DMS 273 (cell line): ENCODE data around the gene SENP7.
"Not testable (repeated sequence)": the region's sequence is repeated elsewhere in the genome, so short reads cannot be mapped to it uniquely, and the experiment has no call there.

Source experiments
- DNase-seq: peaks from one replicate; lab custom pipeline; 2025; ENCODE audit not compliant: unreplicated experiment; lab: John Stamatoyannopoulos, UW

SENP7 gene

GRCh38 chr3:101512646-101513418 is at the start of gene SENP7:
TSS of gene SENP7 (minus strand) at chr3:101513212. CDS start at chr3:101513130, 82 bp downstream.
- DNase-seq: peak; percentile 92

GRCh38 chr3:101561630-101562328 is 48.8 kb upstream of the SENP7 start, which contains the start of gene TRMT10C:
TSS of gene TRMT10C (plus strand) at chr3:101561868. CDS start at chr3:101564782, 2,914 bp downstream.
- DNase-seq: peak; percentile 99

- no peak for DNase-seq
Observed at GRCh38 chr3:101556064-101556463, 43.1 kb upstream of the SENP7 start.

- DNase-seq: not testable (repeated sequence)
Observed at GRCh38 chr3:101553381-101553780, 40.4 kb upstream of the SENP7 start.

- DNase-seq: not testable (repeated sequence)
Observed at GRCh38 chr3:101551359-101552081, 38.5 kb upstream of the SENP7 start.

- DNase-seq: no peak
Observed at GRCh38 chr3:101549473-101549872, 36.5 kb upstream of the SENP7 start.

- DNase-seq: no peak
Observed at GRCh38 chr3:101548527-101549105, 35.6 kb upstream of the SENP7 start.

GRCh38 chr3:101544161-101544850 is 31.3 kb upstream of the SENP7 start:
- DNase-seq: no peak

- no peak for DNase-seq
Observed at GRCh38 chr3:101542957-101543356, 29.9 kb upstream of the SENP7 start.

GRCh38 chr3:101536955-101537354 is 23.9 kb upstream of the SENP7 start:
- DNase-seq: not testable (repeated sequence)

- peak; percentile 19 for DNase-seq
Observed at GRCh38 chr3:101536266-101536665, 23.3 kb upstream of the SENP7 start.

- no peak for DNase-seq
Observed at GRCh38 chr3:101535221-101535620, 22.2 kb upstream of the SENP7 start.

- DNase-seq: no peak
Observed at GRCh38 chr3:101533603-101533968, 20.6 kb upstream of the SENP7 start.

GRCh38 chr3:101532783-101533602 is 20.0 kb upstream of the SENP7 start:
- DNase-seq: no peak

- DNase-seq: no peak
Observed at GRCh38 chr3:101531473-101532086, 18.6 kb upstream of the SENP7 start.

- no peak for DNase-seq
Observed at GRCh38 chr3:101530686-101531047, 17.7 kb upstream of the SENP7 start.

GRCh38 chr3:101529816-101530685 is 17.0 kb upstream of the SENP7 start:
- DNase-seq: no peak

- DNase-seq: no peak
Observed at GRCh38 chr3:101527906-101528305, 14.9 kb upstream of the SENP7 start.

- no peak for DNase-seq
Observed at GRCh38 chr3:101527441-101527840, 14.4 kb upstream of the SENP7 start.
